Neutrophil (primary cell): ENCODE data around the gene NLRC5.

ENCODE experiments used
- H3K27ac ChIP-seq: fragments of 200-600 bp; sonication (generic); 2 replicates; pipeline ENCODE4 v1.5.1; 2016; ENCODE audit warnings: mild to moderate bottlenecking, moderate library complexity
- H3K27me3 ChIP-seq: fragments of 200-600 bp; sonication (generic); 2 replicates; pipeline ENCODE4 v1.6.0; 2016; ENCODE audit warnings: mild to moderate bottlenecking
- H3K36me3 ChIP-seq: fragments of 200-600 bp; sonication (generic); 2 replicates; pipeline ENCODE4 v1.5.1; 2017
- H3K4me1 ChIP-seq, 2 experiments: fragments of 200-600 bp in 1 of 2; sonication (generic) in 1 of 2; 1 replicate in 1 of 2; 2 replicates in 1 of 2; pipeline versions ENCODE4 v1.5.1 to v1.6.1; 2013 to 2016; ENCODE audit warnings: low read depth in 1 of 2, low read length in 1 of 2, mild to moderate bottlenecking in 1 of 2, moderate library complexity in 1 of 2; ENCODE audit not compliant: control insufficient read depth in 1 of 2, insufficient read depth in 1 of 2
- H3K4me3 ChIP-seq, 2 experiments: fragments of 200-600 bp in 1 of 2; sonication (generic) in 1 of 2; 1 replicate in 1 of 2; 2 replicates in 1 of 2; pipeline ENCODE4 v1.5.1; 2013 to 2016; ENCODE audit warnings: low read depth in 1 of 2, low read length in 1 of 2, mild to moderate bottlenecking in 1 of 2, moderate library complexity in 1 of 2
- H3K9me3 ChIP-seq: fragments of 200-600 bp; sonication (generic); 2 replicates; pipeline ENCODE4 v1.5.1; 2016
- TF ChIP-seq, protein P1 (sequence below): fragments of 200-600 bp; sonication (generic); IDR thresholded peaks from 2 replicates; pipeline ENCODE4 v1.5.1; 2016; ENCODE audit warnings: antibody characterized with exemption

The NLRC5 gene

DNA sequence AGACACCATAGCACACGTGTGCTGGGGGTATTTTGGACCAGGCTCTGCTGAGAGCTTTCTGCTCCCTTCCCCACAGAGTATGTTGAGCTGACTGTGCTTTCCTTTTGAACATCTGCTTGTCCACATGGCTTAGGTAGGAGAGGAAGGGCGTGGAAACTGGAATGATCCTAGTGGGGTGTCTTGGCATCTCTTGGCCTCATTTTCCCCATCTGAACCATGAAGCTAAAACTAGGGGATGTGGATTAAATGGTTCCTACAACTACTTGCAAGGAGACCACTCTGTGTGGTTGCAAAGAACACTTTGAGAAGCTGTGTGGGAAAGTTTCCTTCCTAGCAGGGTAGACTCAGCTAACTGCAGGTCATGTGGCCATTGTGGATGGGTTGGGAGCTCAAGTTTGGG lies 6.7 kb upstream of the NLRC5 start:
- TF ChIP-seq, protein P1, sequence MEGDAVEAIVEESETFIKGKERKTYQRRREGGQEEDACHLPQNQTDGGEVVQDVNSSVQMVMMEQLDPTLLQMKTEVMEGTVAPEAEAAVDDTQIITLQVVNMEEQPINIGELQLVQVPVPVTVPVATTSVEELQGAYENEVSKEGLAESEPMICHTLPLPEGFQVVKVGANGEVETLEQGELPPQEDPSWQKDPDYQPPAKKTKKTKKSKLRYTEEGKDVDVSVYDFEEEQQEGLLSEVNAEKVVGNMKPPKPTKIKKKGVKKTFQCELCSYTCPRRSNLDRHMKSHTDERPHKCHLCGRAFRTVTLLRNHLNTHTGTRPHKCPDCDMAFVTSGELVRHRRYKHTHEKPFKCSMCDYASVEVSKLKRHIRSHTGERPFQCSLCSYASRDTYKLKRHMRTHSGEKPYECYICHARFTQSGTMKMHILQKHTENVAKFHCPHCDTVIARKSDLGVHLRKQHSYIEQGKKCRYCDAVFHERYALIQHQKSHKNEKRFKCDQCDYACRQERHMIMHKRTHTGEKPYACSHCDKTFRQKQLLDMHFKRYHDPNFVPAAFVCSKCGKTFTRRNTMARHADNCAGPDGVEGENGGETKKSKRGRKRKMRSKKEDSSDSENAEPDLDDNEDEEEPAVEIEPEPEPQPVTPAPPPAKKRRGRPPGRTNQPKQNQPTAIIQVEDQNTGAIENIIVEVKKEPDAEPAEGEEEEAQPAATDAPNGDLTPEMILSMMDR: no peak

DNA sequence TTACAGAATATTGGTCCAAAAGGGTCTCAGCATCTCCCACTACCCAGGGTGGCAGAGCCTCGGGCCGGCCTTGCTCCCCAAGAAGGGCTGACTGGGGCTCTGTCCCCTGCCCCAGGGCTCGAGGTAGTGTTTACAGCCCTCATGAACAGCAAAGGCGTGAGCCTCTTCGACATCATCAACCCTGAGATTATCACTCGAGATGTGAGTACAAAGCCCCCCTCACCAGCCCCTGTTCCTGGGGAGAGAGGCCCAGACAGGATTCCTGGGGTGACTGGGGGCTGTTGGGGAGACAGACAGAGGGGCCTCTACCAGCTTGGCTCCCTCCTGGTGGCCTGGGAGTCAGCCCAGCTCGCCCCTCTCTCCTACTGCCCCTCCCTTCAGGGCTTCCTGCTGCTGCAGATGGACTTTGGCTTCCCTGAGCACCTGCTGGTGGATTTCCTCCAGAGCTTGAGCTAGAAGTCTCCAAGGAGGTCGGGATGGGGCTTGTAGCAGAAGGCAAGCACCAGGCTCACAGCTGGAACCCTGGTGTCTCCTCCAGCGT lies 6.1 kb upstream of the NLRC5 start:
- Histone ChIP-seq H3K9me3 (no peaks in the 10 kb centered on the region), H3K4me1 (peaks cover 4 to 18% of the 10 kb centered on the region in 2 experiments), H3K27me3 (no peaks in the 10 kb centered on the region), H3K27ac (no peak overlapping the region), H3K36me3 (no peaks in the 10 kb centered on the region), H3K4me3 (no peak overlapping the region)
- TF ChIP-seq, protein P1: no peak

More for the DNA sequence above, 6.7 kb upstream of the NLRC5 start:
- Histone ChIP-seq H3K9me3 (no peaks in the 10 kb centered on the region), H3K27ac (no peak overlapping the region), H3K27me3 (no peaks in the 10 kb centered on the region), H3K4me3 (no peak overlapping the region), H3K36me3 (no peaks in the 10 kb centered on the region), H3K4me1 (peaks cover 6 to 20% of the 10 kb centered on the region in 2 experiments)

DNA sequence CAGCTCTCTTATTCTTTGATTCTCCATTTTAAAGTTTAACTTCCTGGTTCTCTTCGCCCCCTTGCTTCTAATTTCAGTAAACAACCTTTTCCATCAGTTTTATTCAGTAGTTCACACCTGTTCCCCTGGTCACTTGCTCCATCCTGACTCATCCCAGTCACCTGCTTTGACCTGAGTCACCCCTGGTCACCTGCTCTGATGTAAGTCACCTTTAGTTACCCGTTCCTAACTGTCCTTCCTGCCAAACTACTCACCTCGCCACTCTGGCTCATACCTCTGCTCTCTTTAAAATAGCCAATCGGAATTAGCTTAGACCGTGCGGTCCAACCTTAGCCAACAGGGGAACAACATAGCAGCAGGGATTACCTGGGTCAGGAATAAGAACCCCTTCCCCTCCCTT lies 4.7 kb upstream of the NLRC5 start:
- Histone ChIP-seq H3K4me3 (no peak overlapping the region), H3K27ac (no peak overlapping the region), H3K4me1 (peaks cover 17 to 21% of the 10 kb centered on the region in 2 experiments), H3K27me3 (no peaks in the 10 kb centered on the region), H3K36me3 (no peaks in the 10 kb centered on the region), H3K9me3 (no peaks in the 10 kb centered on the region)
- TF ChIP-seq, protein P1: no peak

DNA sequence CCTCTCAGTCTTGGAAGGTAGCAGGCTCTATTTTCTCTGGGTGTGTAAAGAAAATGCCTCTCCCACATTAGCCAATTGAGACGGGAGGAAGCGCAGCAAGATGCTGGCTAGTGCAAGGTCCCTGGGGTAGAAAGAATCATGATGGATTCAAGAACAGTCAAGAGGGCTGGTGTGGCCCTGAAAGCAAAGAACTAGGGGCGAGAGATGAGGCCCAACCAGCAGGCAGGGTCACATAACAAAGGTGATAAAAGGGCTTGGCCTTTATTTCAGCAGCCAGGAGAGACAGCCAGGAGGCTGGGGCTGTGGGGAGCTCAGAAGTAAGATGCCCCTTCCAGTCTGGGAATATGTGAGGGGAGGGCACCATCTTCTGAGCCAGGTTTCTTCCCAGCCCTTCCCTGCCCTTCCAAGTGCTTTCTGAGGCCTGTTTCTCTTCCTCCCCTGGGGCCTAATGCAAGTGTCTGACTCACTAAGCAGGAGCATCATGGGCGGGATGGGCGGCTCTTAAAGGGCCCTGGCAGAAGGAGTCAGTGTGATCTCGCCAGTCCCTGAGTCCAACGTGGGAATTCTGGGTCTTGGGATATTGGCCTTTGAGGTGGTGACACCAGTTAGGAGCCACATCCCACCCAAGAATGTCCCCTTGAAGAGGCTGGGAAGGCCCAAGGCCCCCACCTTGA lies 3.9 kb upstream of the NLRC5 start:
- Histone ChIP-seq H3K27me3 (no peaks in the 10 kb centered on the region), H3K36me3 (no peaks in the 10 kb centered on the region), H3K4me3 (no peak overlapping the region), H3K27ac (no peak overlapping the region), H3K9me3 (no peaks in the 10 kb centered on the region), H3K4me1 (peaks cover 22 to 24% of the 10 kb centered on the region in 2 experiments)
- TF ChIP-seq, protein P1: no peak

DNA sequence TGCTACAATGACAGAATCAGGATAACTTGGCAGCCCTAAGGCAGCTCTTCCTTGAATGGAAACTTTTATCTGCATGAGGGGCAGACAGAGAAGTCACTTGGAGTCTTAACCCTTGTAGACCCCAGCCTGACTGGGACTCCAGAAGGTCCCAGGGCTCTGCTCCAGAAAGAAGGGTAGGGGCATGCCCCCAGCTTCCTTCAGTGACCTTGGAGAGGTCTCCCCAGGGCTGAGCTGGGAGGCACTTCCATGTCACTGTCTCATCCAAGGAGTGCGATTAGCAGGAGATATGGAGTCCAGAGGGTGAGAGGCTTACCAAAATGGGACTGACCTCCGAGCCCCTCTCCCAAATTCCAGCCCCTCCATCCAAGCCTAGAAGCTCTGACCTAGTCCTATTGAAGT lies 3.4 kb upstream of the NLRC5 start:
- TF ChIP-seq, protein P1: no peak
- H3K27ac ChIP-seq: no peak overlapping the region
- no peaks in the 10 kb centered on the region for H3K9me3 ChIP-seq
- H3K4me1 ChIP-seq: peaks cover 28 to 30% of the 10 kb centered on the region in 2 experiments
- no peak overlapping the region for H3K4me3 ChIP-seq
- H3K27me3 ChIP-seq: no peaks in the 10 kb centered on the region
- H3K36me3 ChIP-seq: no peaks in the 10 kb centered on the region
